ENCODE data around the gene CRKL.

Gene CRKL

GRCh38 chr22:20997536-20998257 is 80.5 kb downstream of the CRKL start:
- DNase-seq: no peak

GRCh38 chr22:20998411-20999336 is 81.5 kb downstream of the CRKL start:
- DNase-seq: no peak

GRCh38 chr22:20999350-21000206 is 82.4 kb downstream of the CRKL start:
- DNase-seq: no peak

- peak; percentile 8 for DNase-seq
Measured at GRCh38 chr22:21000207-21000986, 83.2 kb downstream of the CRKL start.

- no peak for DNase-seq
Measured at GRCh38 chr22:21000987-21001600, 83.9 kb downstream of the CRKL start.

GRCh38 chr22:21001601-21002325 is 84.6 kb downstream of the CRKL start, which contains the start of gene THAP7:
Gene THAP7, minus strand, starts transcription at chr22:21002118. Its CDS starts 207 bp downstream, at chr22:21001911.
- DNase-seq: peak; percentile 95
